ENCODE results near the gene RTN3. TPM values are rescaled to one million over a fixed set of nuclear protein-coding genes. Genes with fewer than 3 reads are reported as not detected.

Gene RTN3
- total RNA-seq, 1 donor from 2014 or later: 88.5 TPM

DNA sequence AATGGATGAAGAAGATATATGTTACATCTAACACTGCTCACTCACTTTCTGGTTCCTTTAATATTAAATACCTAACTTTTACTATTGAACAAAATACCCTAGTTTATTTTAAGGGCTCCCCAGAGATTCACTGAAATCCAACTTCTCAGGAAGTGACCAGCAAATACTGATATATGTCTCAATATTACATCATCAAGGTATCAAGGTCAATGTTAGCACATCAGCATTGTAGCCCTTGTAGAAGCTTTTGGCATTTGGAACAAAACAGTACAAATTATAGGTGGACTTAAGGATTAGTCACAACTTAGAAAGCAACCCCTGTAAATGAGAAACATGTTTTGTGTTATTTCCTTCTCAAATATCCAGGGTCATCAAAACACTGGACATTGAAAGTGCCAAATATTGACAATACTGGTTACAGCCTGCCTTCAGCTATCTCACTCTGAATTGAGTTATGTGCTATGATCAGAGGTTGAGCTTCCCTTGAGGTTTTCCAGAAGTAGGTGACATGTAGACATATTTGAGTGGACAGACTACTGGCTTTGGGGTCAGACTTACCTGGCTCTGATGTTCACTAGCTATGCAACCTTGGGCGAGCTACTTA lies 8.3 kb upstream of the RTN3 start:
- no peak overlapping the region for H3K4me3 Mint-ChIP-seq (ENCODE audit: unreplicated experiment)
- TF ChIP-seq, protein P1, sequence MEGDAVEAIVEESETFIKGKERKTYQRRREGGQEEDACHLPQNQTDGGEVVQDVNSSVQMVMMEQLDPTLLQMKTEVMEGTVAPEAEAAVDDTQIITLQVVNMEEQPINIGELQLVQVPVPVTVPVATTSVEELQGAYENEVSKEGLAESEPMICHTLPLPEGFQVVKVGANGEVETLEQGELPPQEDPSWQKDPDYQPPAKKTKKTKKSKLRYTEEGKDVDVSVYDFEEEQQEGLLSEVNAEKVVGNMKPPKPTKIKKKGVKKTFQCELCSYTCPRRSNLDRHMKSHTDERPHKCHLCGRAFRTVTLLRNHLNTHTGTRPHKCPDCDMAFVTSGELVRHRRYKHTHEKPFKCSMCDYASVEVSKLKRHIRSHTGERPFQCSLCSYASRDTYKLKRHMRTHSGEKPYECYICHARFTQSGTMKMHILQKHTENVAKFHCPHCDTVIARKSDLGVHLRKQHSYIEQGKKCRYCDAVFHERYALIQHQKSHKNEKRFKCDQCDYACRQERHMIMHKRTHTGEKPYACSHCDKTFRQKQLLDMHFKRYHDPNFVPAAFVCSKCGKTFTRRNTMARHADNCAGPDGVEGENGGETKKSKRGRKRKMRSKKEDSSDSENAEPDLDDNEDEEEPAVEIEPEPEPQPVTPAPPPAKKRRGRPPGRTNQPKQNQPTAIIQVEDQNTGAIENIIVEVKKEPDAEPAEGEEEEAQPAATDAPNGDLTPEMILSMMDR (IDR thresholded peaks at IDR 0.05): no peak
- no peaks in the 10 kb centered on the region for H3K9me3 Mint-ChIP-seq (ENCODE audit: low read depth)
- H3K27me3 Mint-ChIP-seq (ENCODE audit: low read depth): no peaks in the 10 kb centered on the region
- H3K27ac Mint-ChIP-seq (ENCODE audit: unreplicated experiment): no peak overlapping the region
- DNase-seq (ENCODE audit: low spot score): no peak
- H3K36me3 Mint-ChIP-seq (ENCODE audit: low read depth): no peaks in the 10 kb centered on the region
- peaks cover 31% of the 10 kb centered on the region for H3K4me1 Mint-ChIP-seq (ENCODE audit: low read depth)

DNA sequence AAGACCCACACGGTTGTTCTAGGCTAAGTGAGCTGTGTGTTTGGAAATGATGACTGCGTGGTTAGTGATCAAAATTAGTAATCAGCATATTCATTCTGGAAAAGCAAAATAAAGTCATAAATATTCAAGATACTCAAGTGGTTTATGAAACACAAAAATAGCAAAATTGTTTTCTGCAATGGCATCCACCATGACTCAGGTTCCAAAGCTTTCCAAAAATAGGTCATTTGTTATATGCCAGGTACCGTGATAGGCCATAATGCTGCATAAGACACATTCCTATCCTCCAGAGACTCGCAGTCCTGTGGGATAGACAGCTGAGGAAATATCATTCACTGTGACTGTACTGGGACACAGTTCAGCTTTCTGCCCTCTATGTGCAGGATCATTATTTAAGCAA lies 7.7 kb upstream of the RTN3 start:
- no peak for DNase-seq (ENCODE audit: low spot score)
- H3K9me3 Mint-ChIP-seq (ENCODE audit: low read depth): no peaks in the 10 kb centered on the region
- H3K36me3 Mint-ChIP-seq (ENCODE audit: low read depth): no peaks in the 10 kb centered on the region
- no peaks in the 10 kb centered on the region for H3K27me3 Mint-ChIP-seq (ENCODE audit: low read depth)
- TF ChIP-seq, protein P1 (IDR thresholded peaks at IDR 0.05): no peak
- H3K4me1 Mint-ChIP-seq (ENCODE audit: low read depth): peaks cover 25% of the 10 kb centered on the region
- no peak overlapping the region for H3K27ac Mint-ChIP-seq (ENCODE audit: unreplicated experiment)
- H3K4me3 Mint-ChIP-seq (ENCODE audit: unreplicated experiment): no peak overlapping the region

DNA sequence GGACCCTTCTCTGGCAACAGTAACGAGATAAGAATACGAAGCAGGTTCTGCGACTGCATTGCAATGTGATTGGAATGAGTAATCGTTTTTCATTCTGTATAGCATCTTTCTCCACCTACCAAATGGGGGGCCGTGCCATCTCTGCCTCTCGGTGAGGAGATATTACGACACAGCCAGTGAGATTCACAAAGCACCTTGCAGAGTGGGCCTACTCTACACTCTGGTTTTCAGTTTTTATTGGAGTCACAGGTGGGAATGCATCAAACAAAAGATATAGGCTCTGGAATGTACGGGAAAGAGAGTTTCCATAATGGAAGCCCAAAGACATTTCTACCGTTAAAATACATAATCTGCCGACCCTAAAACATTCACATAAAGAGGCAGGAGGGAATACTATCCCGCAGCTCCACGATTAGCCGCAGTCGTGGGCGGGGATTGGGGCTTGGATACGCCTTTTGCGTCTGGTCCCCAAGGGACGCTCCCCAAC lies 423 bp upstream of the RTN3 start:
- Mint-ChIP-seq H3K4me1 (ENCODE audit: low read depth) (peaks cover 30% of the 10 kb centered on the region), H3K36me3 (ENCODE audit: low read depth) (no peaks in the 10 kb centered on the region), H3K9me3 (ENCODE audit: low read depth) (no peaks in the 10 kb centered on the region), H3K4me3 (ENCODE audit: unreplicated experiment) (peak overlapping the region; percentile 90), H3K27me3 (ENCODE audit: low read depth) (no peaks in the 10 kb centered on the region), H3K27ac (ENCODE audit: unreplicated experiment) (peak overlapping the region; percentile 96)
- DNase-seq (ENCODE audit: low spot score): no peak
- TF ChIP-seq, protein P1 (IDR thresholded peaks at IDR 0.05): no peak

DNA sequence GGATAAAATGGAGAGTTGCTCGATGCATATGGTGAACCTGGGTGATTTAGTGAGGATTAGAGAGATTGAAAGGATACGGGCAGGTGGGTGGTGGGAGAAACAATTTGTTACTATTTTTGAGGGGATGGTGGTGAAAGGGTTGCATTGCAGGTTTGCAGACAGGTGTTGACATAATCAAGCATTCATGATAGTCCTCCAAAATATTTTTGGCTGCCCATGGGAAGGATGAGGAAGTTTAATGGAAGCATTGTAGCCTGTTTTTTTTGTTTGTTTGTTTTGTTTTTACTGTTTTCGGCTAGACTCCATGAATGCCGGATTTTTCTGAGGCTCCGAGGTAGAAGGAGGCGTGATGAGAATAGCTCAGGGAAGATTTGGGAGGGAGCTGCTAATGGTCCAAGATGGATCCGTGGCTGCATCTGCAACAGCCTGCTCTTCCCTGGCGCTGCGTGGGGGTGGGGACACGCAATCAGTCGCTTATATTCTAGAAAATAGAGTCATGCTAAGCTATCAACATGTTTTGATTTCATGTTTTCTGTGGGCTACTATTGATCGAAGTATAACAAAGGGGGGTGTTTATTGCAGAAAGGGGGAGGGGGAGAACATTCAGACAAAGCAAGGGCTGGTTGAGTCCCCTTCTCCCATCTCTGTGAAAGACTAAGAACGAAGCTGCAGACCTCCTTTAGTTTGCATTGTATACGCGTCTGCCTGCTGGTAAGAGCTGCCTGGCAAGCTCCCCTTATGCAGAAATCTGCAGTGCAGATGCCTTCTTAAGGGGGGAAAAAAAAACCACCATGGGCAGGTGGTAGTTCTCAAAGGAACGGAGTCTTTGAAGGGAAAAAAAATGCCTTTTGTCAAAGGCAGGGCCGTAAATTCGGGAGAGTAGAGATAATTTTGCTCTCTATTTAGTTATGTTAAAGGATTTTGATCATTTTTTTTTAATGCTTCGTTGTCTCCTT lies 1.0 kb downstream of the RTN3 start:
- peak overlapping the region; percentile 96 for H3K27ac Mint-ChIP-seq (ENCODE audit: unreplicated experiment)
- no peaks in the 10 kb centered on the region for H3K9me3 Mint-ChIP-seq (ENCODE audit: low read depth)
- no peaks in the 10 kb centered on the region for H3K27me3 Mint-ChIP-seq (ENCODE audit: low read depth)
- DNase-seq (ENCODE audit: low spot score): no peak
- H3K36me3 Mint-ChIP-seq (ENCODE audit: low read depth): no peaks in the 10 kb centered on the region
- H3K4me1 Mint-ChIP-seq (ENCODE audit: low read depth): peaks cover 41% of the 10 kb centered on the region
- H3K4me3 Mint-ChIP-seq (ENCODE audit: unreplicated experiment): peak overlapping the region; percentile 90
- TF ChIP-seq, protein P1 (IDR thresholded peaks at IDR 0.05): peak; percentile 8
